SH-SY5Y (cell line): ENCODE data around the gene SPCS1.

Source experiments
- GATA2 ChIP-seq: IDR thresholded peaks from 2 replicates; pipeline ENCODE4 v1.6.1; 2011; ENCODE audit warnings: mild to moderate bottlenecking, low read depth, low read length
- GATA3 ChIP-seq: IDR thresholded peaks from 2 replicates; pipeline ENCODE4 v1.6.1; 2011; ENCODE audit warnings: low read depth, mild to moderate bottlenecking, low read length, moderate library complexity

DNA sequence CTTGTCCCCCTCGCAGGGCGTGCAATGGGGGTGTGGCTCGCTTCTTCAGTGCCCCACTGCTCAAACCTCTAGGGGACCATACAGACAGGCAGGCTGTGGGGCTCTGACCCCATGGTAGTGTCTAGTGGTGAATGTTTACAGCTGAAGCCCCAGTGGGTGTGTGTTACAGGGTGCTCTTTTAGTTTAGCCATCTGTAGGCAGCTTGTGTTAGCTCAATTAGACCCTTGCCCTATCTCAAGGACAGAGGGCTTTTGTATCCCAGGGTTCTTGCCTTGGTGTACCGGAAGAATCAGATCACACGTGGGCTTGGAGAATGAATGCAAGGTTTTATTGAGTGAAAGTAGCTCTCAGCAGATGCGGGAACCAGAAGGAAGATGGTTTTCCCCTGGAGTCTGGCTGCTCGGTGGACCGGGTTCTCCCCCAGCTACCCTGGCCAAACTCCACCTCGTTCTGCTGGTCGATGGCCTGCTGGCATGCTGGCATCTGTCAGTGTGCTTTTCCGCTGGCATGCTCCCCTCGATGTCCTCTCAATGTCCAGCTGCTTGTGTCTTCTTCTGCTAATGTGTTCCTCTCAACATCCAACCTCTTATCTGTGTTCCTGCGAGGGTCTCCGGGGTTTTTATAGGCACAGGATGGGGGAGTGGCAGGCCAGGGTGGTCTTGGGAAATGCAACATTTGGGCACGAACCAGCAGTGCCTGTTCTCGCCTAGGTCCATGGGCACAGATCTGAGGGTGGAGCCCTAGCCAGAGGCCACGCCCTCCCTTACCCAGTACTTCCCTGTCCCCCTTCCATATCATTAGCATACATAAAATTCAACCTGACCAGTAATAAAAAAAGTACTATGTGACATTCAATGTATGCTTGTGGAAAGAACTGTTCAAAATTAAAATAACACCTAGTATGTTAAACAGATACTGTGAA, 6.6 kb downstream of the SPCS1 start:
- TF ChIP-seq GATA2 = no peak
- TF ChIP-seq GATA3 = no peak
